KMS-11 (cell line): ENCODE results near the gene TFE3.

ENCODE experiments used
- H2AFZ ChIP-seq: fragments of 200-600 bp; sonication (generic); 2 replicates; pipeline ENCODE4 v1.6.1; 2016; ENCODE audit warnings: antibody characterized with exemption, mixed run types, low read depth
- H3K27ac ChIP-seq: fragments of 200-600 bp; sonication (generic); 2 replicates; pipeline ENCODE4 v1.6.1; 2016; ENCODE audit warnings: mild to moderate bottlenecking, mixed run types
- H3K27me3 ChIP-seq: fragments of 200-600 bp; sonication (generic); 2 replicates; pipeline ENCODE4 v1.6.1; 2017; ENCODE audit warnings: mild to moderate bottlenecking, low read depth, mixed run types, moderate library complexity; ENCODE audit not compliant: insufficient read depth
- H3K36me3 ChIP-seq: fragments of 200-600 bp; sonication (generic); 2 replicates; pipeline ENCODE4 v1.6.1; 2017; ENCODE audit warnings: mild to moderate bottlenecking, mixed run types; ENCODE audit not compliant: insufficient read depth
- H3K4me1 ChIP-seq: fragments of 200-600 bp; sonication (generic); 2 replicates; pipeline ENCODE4 v1.6.1; 2016; ENCODE audit warnings: mild to moderate bottlenecking, low read depth, mixed run types; ENCODE audit not compliant: poor library complexity, severe bottlenecking
- H3K4me2 ChIP-seq: fragments of 200-600 bp; sonication (generic); 2 replicates; pipeline ENCODE4 v1.7.0; 2016; ENCODE audit warnings: mild to moderate bottlenecking, mixed run types
- H3K4me3 ChIP-seq: fragments of 200-600 bp; sonication (generic); IDR thresholded peaks from 2 replicates; pipeline ENCODE4 v1.6.1; 2017; ENCODE audit warnings: low read depth, low read length, mixed read lengths; ENCODE audit not compliant: insufficient read depth
- H3K79me2 ChIP-seq: fragments of 200-600 bp; sonication (generic); 2 replicates; pipeline ENCODE4 v1.6.1; 2016; ENCODE audit warnings: low read depth, mixed run types; ENCODE audit not compliant: insufficient read depth
- H3K9ac ChIP-seq: fragments of 200-600 bp; sonication (generic); 2 replicates; pipeline ENCODE4 v1.6.1; 2016; ENCODE audit warnings: mild to moderate bottlenecking, mixed run types
- H4K20me1 ChIP-seq: fragments of 200-600 bp; sonication (generic); 2 replicates; pipeline ENCODE4 v1.6.1; 2016; ENCODE audit warnings: mild to moderate bottlenecking, mixed run types; ENCODE audit not compliant: insufficient read depth
- TF ChIP-seq, protein P1 (sequence below): fragments of 200-600 bp; sonication (generic); conservative IDR thresholded peaks from 2 replicates; pipeline ENCODE4 v1.6.1; 2017; ENCODE audit warnings: low read depth, mild to moderate bottlenecking, antibody characterized with exemption, low read length, moderate library complexity, mixed read lengths

TFE3 gene

GRCh38 chrX:49077941-49078340 is 34.8 kb upstream of the TFE3 start:
- Histone ChIP-seq H3K4me2 (no peak overlapping the region), H3K79me2 (no peaks in the 10 kb centered on the region), H3K27ac (no peak overlapping the region), H3K4me3 (no peak overlapping the region), H2AFZ (no peak overlapping the region), H3K36me3 (no peaks in the 10 kb centered on the region), H3K4me1 (no peaks in the 10 kb centered on the region), H3K27me3 (no peaks in the 10 kb centered on the region), H4K20me1 (no peaks in the 10 kb centered on the region), H3K9ac (no peak overlapping the region)
- TF ChIP-seq, protein P1, sequence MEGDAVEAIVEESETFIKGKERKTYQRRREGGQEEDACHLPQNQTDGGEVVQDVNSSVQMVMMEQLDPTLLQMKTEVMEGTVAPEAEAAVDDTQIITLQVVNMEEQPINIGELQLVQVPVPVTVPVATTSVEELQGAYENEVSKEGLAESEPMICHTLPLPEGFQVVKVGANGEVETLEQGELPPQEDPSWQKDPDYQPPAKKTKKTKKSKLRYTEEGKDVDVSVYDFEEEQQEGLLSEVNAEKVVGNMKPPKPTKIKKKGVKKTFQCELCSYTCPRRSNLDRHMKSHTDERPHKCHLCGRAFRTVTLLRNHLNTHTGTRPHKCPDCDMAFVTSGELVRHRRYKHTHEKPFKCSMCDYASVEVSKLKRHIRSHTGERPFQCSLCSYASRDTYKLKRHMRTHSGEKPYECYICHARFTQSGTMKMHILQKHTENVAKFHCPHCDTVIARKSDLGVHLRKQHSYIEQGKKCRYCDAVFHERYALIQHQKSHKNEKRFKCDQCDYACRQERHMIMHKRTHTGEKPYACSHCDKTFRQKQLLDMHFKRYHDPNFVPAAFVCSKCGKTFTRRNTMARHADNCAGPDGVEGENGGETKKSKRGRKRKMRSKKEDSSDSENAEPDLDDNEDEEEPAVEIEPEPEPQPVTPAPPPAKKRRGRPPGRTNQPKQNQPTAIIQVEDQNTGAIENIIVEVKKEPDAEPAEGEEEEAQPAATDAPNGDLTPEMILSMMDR, result no peak

DNA sequence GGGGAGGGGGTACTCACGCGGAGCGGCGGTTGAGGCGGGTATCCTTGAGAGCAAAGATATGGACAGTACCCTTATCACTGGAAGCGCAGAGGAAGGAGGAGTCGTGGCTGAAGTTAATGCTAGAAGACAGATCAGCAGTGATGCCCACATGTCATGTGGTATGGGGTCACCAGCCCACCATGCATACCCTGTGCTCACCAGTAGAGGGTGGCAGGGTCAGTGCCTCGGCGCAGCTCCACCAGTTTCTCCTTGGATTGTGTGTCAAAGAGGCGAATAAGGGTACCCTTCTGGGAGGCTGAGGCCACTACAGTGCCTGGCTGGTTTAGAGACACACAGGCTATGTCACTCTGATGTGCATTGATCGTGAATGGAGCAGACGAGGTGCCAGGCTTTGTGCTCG is 32.2 kb upstream of the TFE3 start:
- TF ChIP-seq, protein P1, result no peak
- no peaks in the 10 kb centered on the region for H3K79me2 ChIP-seq
- H3K4me3 ChIP-seq, result no peak overlapping the region
- H3K9ac ChIP-seq, result no peak overlapping the region
- no peaks in the 10 kb centered on the region for H3K36me3 ChIP-seq
- H2AFZ ChIP-seq, result no peak overlapping the region
- H3K27me3 ChIP-seq, result no peaks in the 10 kb centered on the region
- H4K20me1 ChIP-seq, result no peaks in the 10 kb centered on the region
- no peak overlapping the region for H3K27ac ChIP-seq
- H3K4me2 ChIP-seq, result no peak overlapping the region
- no peaks in the 10 kb centered on the region for H3K4me1 ChIP-seq

DNA sequence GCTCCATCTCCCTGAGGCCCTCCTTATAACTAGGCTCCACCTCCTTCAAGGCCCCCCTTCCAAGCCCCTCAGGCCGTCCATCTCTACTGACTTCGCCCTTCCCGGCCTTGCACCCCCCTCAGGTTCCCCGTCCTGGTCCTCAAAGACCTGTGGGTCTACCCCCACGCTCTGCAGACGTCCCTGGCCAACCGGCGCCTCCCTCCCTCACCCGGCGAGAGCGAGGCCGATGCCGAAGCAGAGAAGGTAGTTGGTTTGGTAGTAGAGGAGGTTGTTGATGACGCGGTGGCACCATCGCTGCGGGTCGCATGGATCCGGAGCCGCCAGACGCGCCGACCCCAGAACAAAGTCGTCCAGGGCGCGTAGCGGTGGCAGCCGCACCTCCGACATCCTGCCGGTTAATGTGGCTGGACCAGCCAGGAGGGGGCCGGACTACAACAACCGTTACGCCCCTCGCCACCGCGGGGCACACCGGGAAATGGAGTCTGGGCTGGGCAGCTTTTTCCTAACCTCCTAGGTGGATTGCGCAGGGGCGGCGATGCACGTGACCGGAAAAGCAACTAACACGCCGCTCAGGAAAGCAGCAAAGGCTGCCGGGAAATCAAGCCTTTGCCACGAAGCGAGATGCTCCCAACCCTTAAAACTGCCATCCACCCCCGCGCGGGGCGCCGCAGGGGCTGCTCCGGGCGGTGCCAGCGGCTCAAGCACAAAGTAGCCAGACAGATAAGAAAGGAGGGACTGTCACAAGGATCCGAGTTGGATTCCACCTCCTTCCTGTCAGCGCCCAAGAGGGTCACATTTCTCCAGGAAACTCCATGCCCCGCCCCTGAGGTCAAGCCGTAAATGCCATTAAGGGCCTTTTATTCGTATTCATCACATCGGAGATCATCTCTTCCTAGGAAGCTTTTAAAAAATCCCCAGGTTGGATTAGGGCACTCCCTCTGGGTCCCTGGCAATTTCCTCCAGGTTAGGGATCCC is 30.7 kb upstream of the TFE3 start, which contains the start of gene PRAF2:
PRAF2 (minus strand) TSS at position 402 of the 975 bp plus-strand sequence; CDS start at position 387, 15 bp downstream.
- Histone ChIP-seq H3K27me3 (no peaks in the 10 kb centered on the region), H3K4me3 (no peak within 1 kb of the TSS), H3K27ac (no peak within 1 kb of the TSS), H3K36me3 (no peaks in the 10 kb centered on the region), H3K79me2 (no peaks in the 10 kb centered on the region), H4K20me1 (no peaks in the 10 kb centered on the region), H2AFZ (no peak within 1 kb of the TSS), H3K9ac (no peak within 1 kb of the TSS), H3K4me1 (no peaks in the 10 kb centered on the region), H3K4me2 (no peak within 1 kb of the TSS)
- TF ChIP-seq, protein P1, result no peak

DNA sequence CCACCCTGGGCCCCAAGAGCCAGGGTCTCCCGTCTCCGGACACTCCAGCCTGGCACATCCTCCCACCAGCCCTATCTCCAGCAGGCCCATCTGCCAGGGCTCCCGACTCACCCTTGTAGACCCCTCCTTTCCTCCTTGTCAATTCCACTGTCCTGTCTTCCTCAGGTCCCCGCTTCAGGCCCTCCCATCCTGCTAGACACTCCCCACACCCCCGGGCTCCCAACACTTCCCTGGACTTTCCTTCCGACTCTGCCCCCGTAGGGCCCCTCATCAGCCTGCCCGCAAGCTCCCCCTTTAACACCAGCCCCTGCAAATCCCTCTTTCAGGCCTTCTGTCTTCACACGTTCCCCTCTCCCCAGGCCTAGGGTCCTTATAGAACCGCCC is 29.5 kb upstream of the TFE3 start:
- no peak overlapping the region for H3K4me2 ChIP-seq
- no peaks in the 10 kb centered on the region for H3K79me2 ChIP-seq
- H3K4me3 ChIP-seq, result no peak overlapping the region
- no peaks in the 10 kb centered on the region for H3K27me3 ChIP-seq
- H3K4me1 ChIP-seq, result no peaks in the 10 kb centered on the region
- H2AFZ ChIP-seq, result no peak overlapping the region
- TF ChIP-seq, protein P1, result no peak
- no peak overlapping the region for H3K9ac ChIP-seq
- no peaks in the 10 kb centered on the region for H4K20me1 ChIP-seq
- H3K27ac ChIP-seq, result no peak overlapping the region
- no peaks in the 10 kb centered on the region for H3K36me3 ChIP-seq
